AG04450 (cell line): ENCODE results near the gene USP10. TPM values are rescaled to one million over a fixed set of nuclear protein-coding genes. Genes with fewer than 3 reads are reported as not detected.

Experiments
- CTCF ChIA-PET: fragments of 300-600, 350-600 bp; formaldehyde crosslinking; extraction: SDS; loops from one replicate; lab custom pipeline; 2022; ENCODE audit warnings: antibody characterized with exemption, inconsistent platforms; lab: Charles Lee
- POLR2A ChIA-PET: fragments of 350-600 bp; formaldehyde crosslinking; extraction: SDS; loops from one replicate; lab custom pipeline; 2021; ENCODE audit warnings: antibody characterized with exemption, inconsistent platforms; lab: Yijun Ruan, JAX
- DNase-seq: peaks from one replicate; pipeline ENCODE4 v3.0.0-alpha.2; 2011; ENCODE audit warnings: low read depth, low spot score
- H3K27ac ChIP-seq: one replicate; pipeline ENCODE4 v1.5.1; 2012; ENCODE audit warnings: low read depth, low read length, control low read depth
- H3K27me3 ChIP-seq: one replicate; pipeline ENCODE4 v1.6.0; 2012; ENCODE audit warnings: low read length; ENCODE audit not compliant: control insufficient read depth, insufficient read depth
- H3K4me3 ChIP-seq: 2 replicates; pipeline ENCODE4 v1.5.1; 2011; ENCODE audit warnings: mild to moderate bottlenecking, low read depth, low read length, control low read depth
- H3K9me3 ChIP-seq: 2 replicates; pipeline ENCODE4 v1.5.1; 2012; ENCODE audit warnings: low read length; ENCODE audit not compliant: control insufficient read depth, insufficient read depth
- CTCF ChIP-seq: IDR thresholded peaks from 2 replicates; pipeline ENCODE4 v1.5.1; 2011; ENCODE audit warnings: low read depth, low read length, control low read depth, inconsistent platforms
- polyA plus RNA-seq: library from polyadenylated mRNA; depleted of rRNA; stranded (reverse); fragments of >200 nt; gene quantifications from 2 replicates; pipeline ENCODE4 v1.2.3, GENCODE V29; 2011

The USP10 gene
- polyA plus RNA-seq, 1 experiment = 54.9 TPM

DNA sequence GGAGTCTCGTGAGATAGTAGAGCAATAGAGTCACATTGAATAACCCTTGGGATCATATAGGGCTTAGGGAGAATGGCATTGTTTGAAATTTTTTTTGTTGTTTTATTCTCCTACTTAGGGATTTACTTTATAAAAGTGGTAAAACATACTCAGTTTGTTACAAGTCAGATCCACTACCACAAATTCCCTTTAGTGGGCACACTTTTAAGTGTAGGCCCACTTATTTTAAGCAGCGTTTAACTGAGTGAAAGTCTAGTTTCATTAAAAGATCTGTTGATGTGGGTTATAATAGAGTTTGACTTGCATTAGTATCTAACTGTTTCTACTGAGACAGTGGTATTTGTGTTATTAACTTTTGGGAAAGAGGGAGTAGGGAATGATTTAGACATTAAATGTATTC lies 49.3 kb downstream of the USP10 start:
- ChIA-PET CTCF (interaction anchor here (1.2 kb wide), 1 partner anchor 222 kb away, joined by 3 read pairs; no protein-coding TSS in a partner anchor), POLR2A (no interaction called here)
- Histone ChIP-seq H3K27ac (no peak overlapping the region), H3K4me3 (no peak overlapping the region), H3K27me3 (no peaks in the 10 kb centered on the region), H3K9me3 (no peaks in the 10 kb centered on the region)
- no peak for DNase-seq
- TF ChIP-seq CTCF = peak; percentile 38; the same call in 1 of the 2 replicates

- no peak overlapping the region for H3K4me3 ChIP-seq
- CTCF ChIA-PET = interaction anchor here (6.6 kb wide), 1 partner anchor 10 kb away, joined by 50 read pairs; no protein-coding TSS in a partner anchor
- POLR2A ChIA-PET = no interaction called here
- no peaks in the 10 kb centered on the region for H3K27me3 ChIP-seq
- no peak for DNase-seq
- no peak overlapping the region for H3K27ac ChIP-seq
- H3K9me3 ChIP-seq = no peaks in the 10 kb centered on the region
- TF ChIP-seq CTCF = no peak
Measured at GRCh38 chr16:84749815-84750214, 50.0 kb downstream of the USP10 start.

- TF ChIP-seq CTCF = no peak
- POLR2A ChIA-PET = interaction anchor here (0.5 to 1.5 kb wide), 4 partner anchors 14 to 231 kb away, joined by 3 to 5 read pairs (median 3); no protein-coding TSS in a partner anchor
- Histone ChIP-seq H3K27ac (no peak overlapping the region), H3K4me3 (no peak overlapping the region), H3K9me3 (no peaks in the 10 kb centered on the region), H3K27me3 (no peaks in the 10 kb centered on the region)
- no peak for DNase-seq
- CTCF ChIA-PET = interaction anchor here (0.7 to 6.6 kb wide), 7 partner anchors 11 to 233 kb away, joined by 3 to 50 read pairs (median 4); no protein-coding TSS in a partner anchor
Measured at GRCh38 chr16:84750575-84750974, 50.8 kb downstream of the USP10 start.

GRCh38 chr16:84751241-84751640 lies 51.4 kb downstream of the USP10 start:
- ChIA-PET CTCF (interaction anchor here (0.7 to 6.6 kb wide), 7 partner anchors 12 to 233 kb away, joined by 3 to 50 read pairs (median 4); no protein-coding TSS in a partner anchor), POLR2A (interaction anchor here (0.7 to 1.5 kb wide), 3 partner anchors 14 to 230 kb away, joined by 3 to 5 read pairs (median 3); no protein-coding TSS in a partner anchor)
- Histone ChIP-seq H3K27me3 (no peaks in the 10 kb centered on the region), H3K9me3 (no peaks in the 10 kb centered on the region), H3K27ac (no peak overlapping the region), H3K4me3 (no peak overlapping the region)
- TF ChIP-seq CTCF = no peak
- no peak for DNase-seq

GRCh38 chr16:84751947-84752346 lies 52.1 kb downstream of the USP10 start:
- H3K4me3 ChIP-seq = no peak overlapping the region
- no peak for DNase-seq
- no peak overlapping the region for H3K27ac ChIP-seq
- H3K9me3 ChIP-seq = no peaks in the 10 kb centered on the region
- TF ChIP-seq CTCF = no peak
- ChIA-PET POLR2A (interaction anchor here (1.5 kb wide), 1 partner anchor 13 kb away, joined by 5 read pairs; no protein-coding TSS in a partner anchor), CTCF (interaction anchor here (1.2 to 6.6 kb wide), 6 partner anchors 13 to 219 kb away, joined by 5 to 186 read pairs (median 30); no protein-coding TSS in a partner anchor)
- H3K27me3 ChIP-seq = no peaks in the 10 kb centered on the region
